ENCODE data around the gene GNG11. TPM values are rescaled to one million over a fixed set of nuclear protein-coding genes. Genes with fewer than 3 reads are reported as not detected.
"Not testable (repeated sequence)": the region's sequence is repeated elsewhere in the genome, so short reads cannot be mapped to it uniquely, and the experiment has no call there.

Gene GNG11
- total RNA-seq, 8 experiments from 2014 or later = 0.35 to 17.4 (median 1.4) TPM

DNA sequence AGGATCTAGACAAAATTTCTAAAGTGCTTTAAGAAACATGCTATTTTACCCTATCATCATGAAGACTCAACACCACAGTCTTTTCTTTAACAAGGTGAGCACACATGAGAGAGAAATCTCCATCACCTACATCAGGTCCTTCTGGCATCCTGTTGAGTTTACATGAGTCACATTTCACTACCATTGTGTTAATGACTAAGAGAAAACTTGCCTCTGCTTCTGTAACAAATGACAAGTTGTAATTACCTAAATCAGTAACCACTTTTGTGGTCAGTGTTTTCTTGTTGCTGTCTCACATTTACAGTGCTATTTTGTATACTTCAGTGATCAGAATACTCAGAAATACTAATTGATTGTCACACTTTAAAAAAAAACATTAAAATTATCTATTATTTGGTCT lies 5.6 kb upstream of the GNG11 start:
- not testable (repeated sequence) for ATAC-seq (replicated peaks in 6 of 8); H3K4me3 ChIP-seq; H3K27ac ChIP-seq; H3K4me1 ChIP-seq (replicated peaks in 1 of 2)
- in situ Hi-C loops (cut with MboI; ENCODE audit: low pct_unique_long_range_greater_than_20kb in 2 of 9, low sequenced_read_pairs in 9 of 9, unreplicated experiment in 9 of 9) = loop anchor here in 3 of 9 experiments (25.0 kb wide), 2 partner anchors 171 to 346 kb away; no protein-coding TSS in a partner anchor

GRCh38 chr7:93916315-93916714 lies 5.2 kb upstream of the GNG11 start:
- not testable (repeated sequence) for H3K4me1 ChIP-seq (replicated peaks in 1 of 2); H3K27ac ChIP-seq; ATAC-seq (replicated peaks in 6 of 8); H3K4me3 ChIP-seq
- WGBS, 10 experiments = 80 to 100% (median 93%) methylated on average over 1 to 4 of the region's 4 CpGs; no CpG with 5 or more reads in 1 of the 10 experiments
- in situ Hi-C loops (cut with MboI; ENCODE audit: low pct_unique_long_range_greater_than_20kb in 2 of 9, low sequenced_read_pairs in 9 of 9, unreplicated experiment in 9 of 9) = loop anchor here in 3 of 9 experiments (25.0 kb wide), 2 partner anchors 171 to 346 kb away; no protein-coding TSS in a partner anchor

DNA sequence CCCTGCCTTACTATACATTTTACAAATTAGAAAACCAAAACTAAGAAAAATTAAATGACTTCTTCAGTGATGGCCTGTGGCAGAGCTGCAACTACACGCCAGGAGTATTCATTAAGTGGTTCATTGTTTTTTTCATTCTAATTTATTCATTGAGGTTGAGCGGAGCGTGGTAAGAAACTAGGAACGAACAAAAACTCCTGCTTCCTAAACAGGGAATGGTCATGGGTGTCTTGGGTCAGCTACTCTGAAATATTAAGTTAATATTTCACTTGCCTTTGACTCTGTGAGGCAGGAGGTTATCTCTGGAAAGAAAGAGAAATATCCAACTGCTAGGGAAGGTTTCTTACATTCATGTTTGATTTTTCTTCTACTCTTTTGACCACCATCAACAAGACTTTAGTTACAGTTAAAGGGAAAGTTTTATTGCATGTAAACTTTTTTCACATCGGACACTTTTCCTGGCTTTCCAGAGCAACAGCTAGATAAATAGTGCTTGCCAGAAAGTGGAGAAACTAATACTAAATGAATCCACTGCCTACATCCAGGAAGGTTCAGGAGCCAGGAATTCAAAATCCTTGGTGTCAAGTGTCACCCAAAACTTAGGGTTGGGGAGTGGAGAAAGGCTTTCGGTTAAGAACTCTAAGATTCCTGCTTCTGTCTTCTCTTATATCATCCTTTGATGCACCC lies 896 bp upstream of the GNG11 start:
- H3K27ac ChIP-seq = no peak overlapping the region
- no peaks in the 10 kb centered on the region for H3K4me1 ChIP-seq (replicated peaks in 1 of 2)
- no peak for ATAC-seq (replicated peaks in 6 of 8)
- no peak overlapping the region for H3K4me3 ChIP-seq
- in situ Hi-C loops (cut with MboI; ENCODE audit: low pct_unique_long_range_greater_than_20kb in 2 of 9, low sequenced_read_pairs in 9 of 9, unreplicated experiment in 9 of 9) = loop anchor here in 3 of 9 experiments (25.0 kb wide), 2 partner anchors 167 to 342 kb away; no protein-coding TSS in a partner anchor
- 31 to 97% (median 82%) methylated on average over 3 to 6 of the region's 6 CpGs; no CpG with 5 or more reads in 1 of the 10 experiments for WGBS, 10 experiments

DNA sequence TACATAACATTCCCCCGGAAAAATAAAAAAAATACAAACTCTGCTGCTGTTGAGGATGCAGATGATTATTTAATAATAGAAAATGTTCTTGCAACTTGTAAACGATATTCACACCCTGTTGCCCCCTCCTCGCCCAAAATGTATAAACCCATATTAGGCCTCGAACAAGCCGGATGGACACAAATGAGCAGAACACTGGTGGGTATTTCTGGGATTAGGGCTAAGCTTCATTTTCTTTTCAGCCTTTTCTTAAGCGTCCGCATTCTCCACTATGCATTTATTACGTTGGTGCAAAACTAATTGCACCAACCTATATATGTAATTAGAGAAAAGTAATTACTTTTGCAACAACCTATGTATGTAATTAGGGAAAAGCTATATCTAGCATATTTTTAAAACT lies 349 bp upstream of the GNG11 start:
- Histone ChIP-seq H3K4me1 (replicated peaks in 1 of 2) (no peaks in the 10 kb centered on the region), H3K4me3 (peak overlapping the region in 4 of 5 donors; percentile 24 to 43 (median 28)), H3K27ac (no peak overlapping the region)
- in situ Hi-C loops (cut with MboI; ENCODE audit: low pct_unique_long_range_greater_than_20kb in 2 of 9, low sequenced_read_pairs in 9 of 9, unreplicated experiment in 9 of 9) = loop anchor here in 3 of 9 experiments (25.0 kb wide), 2 partner anchors 166 to 341 kb away; no protein-coding TSS in a partner anchor
- ATAC-seq (replicated peaks in 6 of 8) = no peak
- WGBS, 10 experiments = 0 to 87% (median 44%) methylated on average over 1 to 8 of the region's 8 CpGs

DNA sequence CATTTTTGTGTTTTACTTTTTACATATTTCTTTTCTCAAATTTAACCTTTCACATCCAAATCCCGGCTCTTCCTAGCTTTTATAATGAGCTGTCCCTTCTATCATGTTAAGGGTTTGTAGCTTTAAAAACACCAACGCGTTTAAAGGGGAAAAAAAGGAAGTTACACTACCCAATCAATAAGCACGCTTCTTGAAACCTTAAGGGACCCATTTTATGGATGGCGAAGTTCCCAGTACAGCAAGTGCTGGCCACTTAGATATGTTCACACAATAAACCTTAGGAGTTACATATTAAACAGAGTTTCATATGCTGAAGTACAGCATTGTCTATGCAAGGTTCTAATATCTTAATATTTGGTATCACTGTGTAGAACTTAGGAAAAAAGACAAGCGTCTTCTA lies 1.8 kb downstream of the GNG11 start:
- no peak overlapping the region for H3K27ac ChIP-seq
- ATAC-seq (replicated peaks in 6 of 8) = no peak
- H3K4me3 ChIP-seq = no peak overlapping the region
- H3K4me1 ChIP-seq (replicated peaks in 1 of 2) = no peaks in the 10 kb centered on the region
- in situ Hi-C loops (cut with MboI; ENCODE audit: low pct_unique_long_range_greater_than_20kb in 2 of 9, low sequenced_read_pairs in 9 of 9, unreplicated experiment in 9 of 9) = loop anchor here in 3 of 9 experiments (25.0 kb wide), 2 partner anchors 164 to 339 kb away; no protein-coding TSS in a partner anchor
- WGBS, 10 experiments = 4 to 97% (median 64%) methylated on average over 3 to 6 of the region's 6 CpGs; no CpG with 5 or more reads in 1 of the 10 experiments

GRCh38 chr7:93923942-93924341 lies 2.4 kb downstream of the GNG11 start:
- H3K27ac ChIP-seq = no peak overlapping the region
- no peaks in the 10 kb centered on the region for H3K4me1 ChIP-seq (replicated peaks in 1 of 2)
- in situ Hi-C loops (cut with MboI; ENCODE audit: low pct_unique_long_range_greater_than_20kb in 2 of 9, low sequenced_read_pairs in 9 of 9, unreplicated experiment in 9 of 9) = loop anchor here in 3 of 9 experiments (25.0 kb wide), 2 partner anchors 163 to 338 kb away; no protein-coding TSS in a partner anchor
- no peak overlapping the region for H3K4me3 ChIP-seq
- WGBS, 10 experiments = 0 to 75% (median 43%) methylated on average over 1 of the region's 1 CpG; no CpG with 5 or more reads in 2 of the 10 experiments
- ATAC-seq (replicated peaks in 6 of 8) = no peak

- Histone ChIP-seq H3K27ac (no peak overlapping the region), H3K4me3 (no peak overlapping the region), H3K4me1 (replicated peaks in 1 of 2) (no peaks in the 10 kb centered on the region)
- ATAC-seq (replicated peaks in 6 of 8) = no peak
- in situ Hi-C loops (cut with MboI; ENCODE audit: low pct_unique_long_range_greater_than_20kb in 2 of 9, low sequenced_read_pairs in 9 of 9, unreplicated experiment in 9 of 9) = no loop called here
- WGBS, 10 experiments = 0 to 88% (median 77%) methylated on average over 1 of the region's 1 CpG; no CpG with 5 or more reads in 4 of the 10 experiments
Observed at GRCh38 chr7:93926800-93927199, 5.3 kb downstream of the GNG11 start.

DNA sequence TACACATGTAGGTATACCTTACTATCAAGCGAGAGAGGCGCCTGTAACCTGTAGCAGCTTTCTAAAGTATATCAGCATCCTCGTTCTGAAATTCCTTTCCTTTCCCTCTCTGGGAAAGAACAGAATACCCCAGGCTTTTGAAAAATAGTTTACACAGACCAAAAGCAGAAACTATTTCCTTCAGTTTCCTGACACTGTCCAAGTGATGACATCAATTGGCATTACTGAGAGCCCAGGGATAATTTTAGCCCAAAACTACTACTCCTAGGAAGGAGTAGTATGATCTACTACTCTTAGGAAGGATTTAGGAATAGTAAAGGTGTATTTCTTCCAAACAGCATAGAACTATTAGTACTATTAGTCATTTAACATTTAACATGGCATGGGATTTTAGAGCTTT lies 6.0 kb downstream of the GNG11 start:
- no peak overlapping the region for H3K27ac ChIP-seq
- no peaks in the 10 kb centered on the region for H3K4me1 ChIP-seq (replicated peaks in 1 of 2)
- no peak overlapping the region for H3K4me3 ChIP-seq
- ATAC-seq (replicated peaks in 6 of 8) = no peak
- 50 to 100% (median 91%) methylated on average over 1 to 2 of the region's 3 CpGs; no CpG with 5 or more reads in 2 of the 10 experiments for WGBS, 10 experiments
- in situ Hi-C loops (cut with MboI; ENCODE audit: low pct_unique_long_range_greater_than_20kb in 2 of 9, low sequenced_read_pairs in 9 of 9, unreplicated experiment in 9 of 9) = no loop called here

- no peak for ATAC-seq (replicated peaks in 6 of 8)
- no peaks in the 10 kb centered on the region for H3K4me1 ChIP-seq (replicated peaks in 1 of 2)
- no peak overlapping the region for H3K27ac ChIP-seq
- 51 to 100% (median 71%) methylated on average over 1 to 3 of the region's 3 CpGs for WGBS, 10 experiments
- in situ Hi-C loops (cut with MboI; ENCODE audit: low pct_unique_long_range_greater_than_20kb in 2 of 9, low sequenced_read_pairs in 9 of 9, unreplicated experiment in 9 of 9) = no loop called here
- H3K4me3 ChIP-seq = no peak overlapping the region
Observed at GRCh38 chr7:93931655-93932054, 10.1 kb downstream of the GNG11 start.

DNA sequence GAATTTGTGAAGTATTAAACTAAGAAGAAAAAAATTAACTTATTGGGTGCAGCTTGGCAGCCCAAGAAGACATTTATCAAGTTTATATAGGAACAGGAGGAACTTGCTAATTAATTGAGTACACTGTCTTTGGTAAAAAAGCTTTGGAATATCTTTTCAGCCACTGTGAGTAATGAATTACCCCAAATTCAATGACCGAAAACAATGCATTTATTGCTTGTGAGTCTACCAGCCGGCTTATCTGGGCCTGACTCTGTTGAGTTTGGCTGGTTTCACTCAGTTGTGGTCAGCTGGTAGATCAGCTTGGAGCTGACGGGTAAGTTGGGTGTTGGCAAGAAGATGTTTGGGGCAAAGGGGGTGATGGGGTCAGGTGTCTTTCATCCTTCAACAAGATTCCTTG lies 11.6 kb downstream of the GNG11 start:
- Histone ChIP-seq H3K27ac (no peak overlapping the region), H3K4me1 (replicated peaks in 1 of 2) (no peaks in the 10 kb centered on the region), H3K4me3 (no peak overlapping the region)
- in situ Hi-C loops (cut with MboI; ENCODE audit: low pct_unique_long_range_greater_than_20kb in 2 of 9, low sequenced_read_pairs in 9 of 9, unreplicated experiment in 9 of 9) = no loop called here
- WGBS, 10 experiments = 62 to 100% (median 90%) methylated on average over 1 to 3 of the region's 3 CpGs; no CpG with 5 or more reads in 1 of the 10 experiments
- ATAC-seq (replicated peaks in 6 of 8) = no peak

DNA sequence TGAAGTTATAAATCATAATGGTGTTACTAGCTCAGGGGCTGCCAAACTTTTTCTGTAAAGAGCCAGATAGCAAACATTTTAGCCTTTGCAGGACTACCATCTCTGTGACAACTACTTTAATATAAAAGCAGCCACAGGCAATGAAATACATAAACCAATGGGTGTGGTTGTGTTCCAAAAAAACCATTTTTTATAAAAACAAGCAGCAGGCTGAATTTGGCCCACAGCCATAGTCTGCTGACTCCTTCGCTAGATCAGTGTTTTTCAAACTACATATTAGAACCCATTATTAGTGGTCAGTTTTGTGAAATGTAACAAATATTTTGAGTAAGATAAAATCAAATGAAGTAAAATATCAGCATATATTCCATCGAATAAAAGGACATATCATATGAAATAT lies 13.6 kb downstream of the GNG11 start:
- H3K27ac ChIP-seq = no peak overlapping the region
- in situ Hi-C loops (cut with MboI; ENCODE audit: low pct_unique_long_range_greater_than_20kb in 2 of 9, low sequenced_read_pairs in 9 of 9, unreplicated experiment in 9 of 9) = no loop called here
- WGBS, 10 experiments = 50 to 100% (median 78%) methylated on average over 1 to 2 of the region's 2 CpGs
- H3K4me1 ChIP-seq (replicated peaks in 1 of 2) = no peaks in the 10 kb centered on the region
- ATAC-seq (replicated peaks in 6 of 8) = no peak
- H3K4me3 ChIP-seq = no peak overlapping the region

DNA sequence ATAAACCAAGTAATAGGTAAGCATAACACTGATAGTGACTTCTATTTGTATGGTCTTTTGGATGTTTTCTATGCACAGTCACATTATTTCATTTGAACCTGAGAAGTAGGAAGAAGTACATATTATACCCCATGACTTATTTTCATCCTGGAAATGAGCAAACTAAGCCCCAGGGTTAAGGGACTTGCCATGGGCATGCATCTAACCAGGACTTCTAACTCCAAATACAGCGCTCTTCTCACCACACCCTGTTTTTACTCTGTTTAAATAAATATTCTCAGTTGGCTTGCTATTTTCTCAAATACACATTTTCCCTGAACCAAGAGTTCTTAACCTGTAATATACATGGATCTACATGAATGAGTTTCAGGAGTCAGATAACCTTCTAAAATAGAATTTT lies 16.3 kb downstream of the GNG11 start:
- no peaks in the 10 kb centered on the region for H3K4me1 ChIP-seq (replicated peaks in 1 of 2)
- H3K4me3 ChIP-seq = no peak overlapping the region
- peak in 2 of 8 experiments; percentile 67 to 78 for ATAC-seq (replicated peaks in 6 of 8)
- H3K27ac ChIP-seq = no peak overlapping the region
- in situ Hi-C loops (cut with MboI; ENCODE audit: low pct_unique_long_range_greater_than_20kb in 2 of 9, low sequenced_read_pairs in 9 of 9, unreplicated experiment in 9 of 9) = no loop called here
- whole genome bisulfite sequencing, 10 experiments = 20 to 100% (median 90%) methylated on average over 1 of the region's 1 CpG; no CpG with 5 or more reads in 2 of the 10 experiments

- ATAC-seq (replicated peaks in 6 of 8) = peak in 2 of 8 experiments; percentile 18 to 58
- no peak overlapping the region for H3K27ac ChIP-seq
- H3K4me3 ChIP-seq = no peak overlapping the region
Observed at GRCh38 chr7:93938293-93938692, 16.8 kb downstream of the GNG11 start.

GRCh38 chr7:93941945-93942344 lies 20.4 kb downstream of the GNG11 start:
- H3K4me1 ChIP-seq (replicated peaks in 1 of 2) = no peaks in the 10 kb centered on the region
- ATAC-seq (replicated peaks in 6 of 8) = no peak
- WGBS, 10 experiments = 45 to 100% (median 81%) methylated on average over 1 to 2 of the region's 2 CpGs; no CpG with 5 or more reads in 2 of the 10 experiments
- H3K27ac ChIP-seq = no peak overlapping the region
- no peak overlapping the region for H3K4me3 ChIP-seq
- in situ Hi-C loops (cut with MboI; ENCODE audit: low pct_unique_long_range_greater_than_20kb in 2 of 9, low sequenced_read_pairs in 9 of 9, unreplicated experiment in 9 of 9) = no loop called here

More at GRCh38 chr7:93938293-93938692, 16.8 kb downstream of the GNG11 start:
- no peaks in the 10 kb centered on the region for H3K4me1 ChIP-seq (replicated peaks in 1 of 2)
- in situ Hi-C loops (cut with MboI; ENCODE audit: low pct_unique_long_range_greater_than_20kb in 2 of 9, low sequenced_read_pairs in 9 of 9, unreplicated experiment in 9 of 9) = no loop called here

All from motor neuron (in vitro differentiated cells).